MCF 10A (cell line): ENCODE measurements around the gene FOXA2. TPM values are rescaled to one million over a fixed set of nuclear protein-coding genes. Genes with fewer than 3 reads are reported as not detected.
"Not testable (repeated sequence)": the region's sequence is repeated elsewhere in the genome, so short reads cannot be mapped to it uniquely, and the experiment has no call there.

Experiments used
- BruUV-seq: library from RNA; stranded (reverse); fragments of 400-500 nt; replicated peaks from 2 replicates; lab custom pipeline; 2021; lab: Mats Ljungman, UMichigan
- CTCF ChIA-PET: fragments of 300-600 bp; sonication (Branson Sonifier 250); formaldehyde crosslinking; extraction: SDS; loops from one replicate; lab custom pipeline; 2021; ENCODE audit warnings: antibody characterized with exemption, inconsistent platforms; lab: Yijun Ruan, JAX
- POLR2A ChIA-PET: fragments of 300-600, 350-650 bp; sonication (Branson Sonifier 250); formaldehyde crosslinking; extraction: SDS; loops from one replicate; lab custom pipeline; 2020; ENCODE audit warnings: antibody characterized with exemption, inconsistent platforms; lab: Yijun Ruan, JAX
- DNase-seq: peaks from one replicate; pipeline ENCODE4 v3.0.0-alpha.2; 2018; ENCODE audit not compliant: unreplicated experiment
- H3K27ac Mint-ChIP-seq: one replicate; pipeline ENCODE4 v1.8.0; 2022; ENCODE audit warnings: mild to moderate bottlenecking, low read depth, mixed read lengths; ENCODE audit not compliant: unreplicated experiment
- H3K27me3 Mint-ChIP-seq: one replicate; pipeline ENCODE4 v1.8.0; 2022; ENCODE audit warnings: mixed read lengths; ENCODE audit not compliant: insufficient read depth, unreplicated experiment
- H3K36me3 Mint-ChIP-seq: one replicate; pipeline ENCODE4 v1.8.0; 2022; ENCODE audit warnings: mild to moderate bottlenecking, moderate library complexity, mixed read lengths; ENCODE audit not compliant: insufficient read depth, unreplicated experiment
- H3K4me1 Mint-ChIP-seq: one replicate; pipeline ENCODE4 v1.8.0; 2022; ENCODE audit warnings: mixed read lengths; ENCODE audit not compliant: insufficient read depth, unreplicated experiment
- H3K4me3 Mint-ChIP-seq: one replicate; pipeline ENCODE4 v1.8.0; 2022; ENCODE audit warnings: mild to moderate bottlenecking, moderate library complexity, mixed read lengths; ENCODE audit not compliant: unreplicated experiment
- H3K9me3 Mint-ChIP-seq: one replicate; pipeline ENCODE4 v1.8.0; 2022; ENCODE audit warnings: mixed read lengths; ENCODE audit not compliant: unreplicated experiment
- CTCF ChIP-seq: fragments of 200-600 bp; IDR thresholded peaks from one replicate; pipeline ENCODE4 v1.8.0; 2022; ENCODE audit warnings: antibody characterized with exemption, mild to moderate bottlenecking; ENCODE audit not compliant: unreplicated experiment
- intact Hi-C: fragments of 100-400 bp; cut with micrococcal nuclease; formaldehyde crosslinking; loops from 2 replicates; pipeline ENCODE4 v1.14.1; 2022
- total RNA-seq: library from RNA; stranded (reverse); gene quantifications from 2 replicates; pipeline ENCODE4 v1.2.3, GENCODE V29; 2022

Gene FOXA2
- total RNA-seq, 1 experiment from 2014 or later = 1.1 TPM

GRCh38 chr20:22611636-22612035, 27.3 kb upstream of the FOXA2 start:
- Mint-ChIP-seq H3K9me3 (no peaks in the 10 kb centered on the region), H3K36me3 (no peaks in the 10 kb centered on the region), H3K27ac (no peak overlapping the region), H3K27me3 (peaks cover 17% of the 10 kb centered on the region), H3K4me3 (no peak overlapping the region), H3K4me1 (peaks cover 5% of the 10 kb centered on the region)
- CTCF ChIA-PET = interaction anchor here (1.0 kb wide), 1 partner anchor 21 kb away, joined by 3 read pairs; no protein-coding TSS in a partner anchor
- TF ChIP-seq CTCF = no peak
- intact Hi-C loops = no loop called here
- POLR2A ChIA-PET = interaction anchor here (0.9 to 1.2 kb wide), 2 partner anchors 9 to 21 kb away, joined by 3 read pairs; no protein-coding TSS in a partner anchor
- no TSS peak for BruUV-seq
- no peak for DNase-seq

GRCh38 chr20:22607695-22608094, 23.3 kb upstream of the FOXA2 start:
- intact Hi-C loops = no loop called here
- no peaks in the 10 kb centered on the region for H3K9me3 Mint-ChIP-seq
- no peaks in the 10 kb centered on the region for H3K4me1 Mint-ChIP-seq
- H3K27me3 Mint-ChIP-seq = no peaks in the 10 kb centered on the region
- H3K27ac Mint-ChIP-seq = no peak overlapping the region
- CTCF ChIA-PET = interaction anchor here (0.6 to 1.2 kb wide), 7 partner anchors 21 to 329 kb away, joined by 3 to 5 read pairs (median 4); no protein-coding TSS in a partner anchor
- H3K4me3 Mint-ChIP-seq = no peak overlapping the region
- no peak for TF ChIP-seq CTCF
- POLR2A ChIA-PET = no interaction called here
- DNase-seq = no peak
- BruUV-seq = no TSS peak
- no peaks in the 10 kb centered on the region for H3K36me3 Mint-ChIP-seq

GRCh38 chr20:22604815-22605214, 20.4 kb upstream of the FOXA2 start:
- intact Hi-C loops = no loop called here
- Mint-ChIP-seq H3K27me3 (no peaks in the 10 kb centered on the region), H3K9me3 (no peaks in the 10 kb centered on the region), H3K4me1 (no peaks in the 10 kb centered on the region), H3K4me3 (no peak overlapping the region), H3K27ac (no peak overlapping the region), H3K36me3 (no peaks in the 10 kb centered on the region)
- no peak for DNase-seq
- ChIA-PET CTCF (no interaction called here), POLR2A (no interaction called here)
- no TSS peak for BruUV-seq
- TF ChIP-seq CTCF = no peak

- H3K27me3 Mint-ChIP-seq = no peaks in the 10 kb centered on the region
- intact Hi-C loops = no loop called here
- H3K4me3 Mint-ChIP-seq = no peak overlapping the region
- H3K9me3 Mint-ChIP-seq = no peaks in the 10 kb centered on the region
- no peaks in the 10 kb centered on the region for H3K36me3 Mint-ChIP-seq
- peak; percentile 9 for DNase-seq
- no TSS peak for BruUV-seq
- H3K4me1 Mint-ChIP-seq = no peaks in the 10 kb centered on the region
- ChIA-PET CTCF (interaction anchor here (0.5 to 3.8 kb wide), 6 partner anchors 15 to 379 kb away, joined by 3 to 25 read pairs (median 4); no protein-coding TSS in a partner anchor), POLR2A (interaction anchor here (0.6 kb wide), 1 partner anchor 1307 kb away, joined by 3 read pairs; no protein-coding TSS in a partner anchor)
- H3K27ac Mint-ChIP-seq = no peak overlapping the region
- TF ChIP-seq CTCF = no peak
Measured at GRCh38 chr20:22601361-22602141, 17.2 kb upstream of the FOXA2 start.

- ChIA-PET POLR2A (interaction anchor here (1.1 kb wide), 1 partner anchor 226 kb away, joined by 5 read pairs; no protein-coding TSS in a partner anchor), CTCF (interaction anchor here (0.6 to 2.9 kb wide), 5 partner anchors 21 to 638 kb away, joined by 3 to 11 read pairs (median 3); no protein-coding TSS in a partner anchor)
- H3K36me3 Mint-ChIP-seq, DNase-seq, H3K4me3 Mint-ChIP-seq, H3K9me3 Mint-ChIP-seq, H3K4me1 Mint-ChIP-seq, intact Hi-C loops, H3K27ac Mint-ChIP-seq, BruUV-seq, H3K27me3 Mint-ChIP-seq: not testable (repeated sequence)
Measured at GRCh38 chr20:22599258-22599657, 14.9 kb upstream of the FOXA2 start.
